Choroid plexus epithelial cell (primary cell): ENCODE data around the gene LCMT1.

Experiments used
- DNase-seq: peaks from one replicate; pipeline ENCODE4 v3.0.0-alpha.2; 2010; ENCODE audit warnings: low read depth
- H3K4me3 ChIP-seq: 2 replicates; pipeline ENCODE4 v1.5.1; 2011; ENCODE audit warnings: low read depth, mild to moderate bottlenecking, control low read depth, low read length, moderate library complexity
- TF ChIP-seq, protein P1 (sequence below): conservative IDR thresholded peaks from 2 replicates; pipeline ENCODE4 v1.5.1; 2011; ENCODE audit warnings: low read depth, mild to moderate bottlenecking, control low read depth, inconsistent platforms, low read length, moderate library complexity

Gene LCMT1

DNA sequence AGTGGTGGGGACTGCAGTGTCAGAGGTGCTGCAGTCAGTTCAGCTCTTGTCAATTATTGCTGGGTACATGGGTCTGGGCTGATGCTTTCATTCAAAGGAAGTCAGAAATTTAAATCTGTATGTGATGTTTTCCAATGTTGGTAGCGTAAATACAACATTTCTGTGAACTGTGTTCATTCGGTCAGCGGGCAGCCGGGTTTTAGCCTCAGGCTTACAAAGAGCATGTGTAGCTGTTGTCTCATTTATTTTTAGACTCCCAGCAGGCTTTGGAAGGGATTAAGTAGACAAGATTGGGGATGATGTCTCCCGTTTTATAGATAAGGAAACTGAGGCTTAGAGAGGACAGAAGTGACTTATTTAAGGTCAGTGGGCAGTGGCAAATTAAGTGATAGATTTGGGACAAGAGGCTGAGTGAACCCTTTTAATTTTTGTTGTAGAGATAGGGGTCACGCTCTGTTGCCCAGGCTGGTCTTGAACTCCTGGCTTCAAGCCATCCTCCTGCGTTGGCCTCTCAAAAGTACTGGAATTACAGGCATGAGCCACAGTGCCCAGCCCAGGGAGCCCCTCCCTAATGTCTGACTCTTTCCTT lies 113.3 kb downstream of the LCMT1 start:
- TF ChIP-seq, protein P1, sequence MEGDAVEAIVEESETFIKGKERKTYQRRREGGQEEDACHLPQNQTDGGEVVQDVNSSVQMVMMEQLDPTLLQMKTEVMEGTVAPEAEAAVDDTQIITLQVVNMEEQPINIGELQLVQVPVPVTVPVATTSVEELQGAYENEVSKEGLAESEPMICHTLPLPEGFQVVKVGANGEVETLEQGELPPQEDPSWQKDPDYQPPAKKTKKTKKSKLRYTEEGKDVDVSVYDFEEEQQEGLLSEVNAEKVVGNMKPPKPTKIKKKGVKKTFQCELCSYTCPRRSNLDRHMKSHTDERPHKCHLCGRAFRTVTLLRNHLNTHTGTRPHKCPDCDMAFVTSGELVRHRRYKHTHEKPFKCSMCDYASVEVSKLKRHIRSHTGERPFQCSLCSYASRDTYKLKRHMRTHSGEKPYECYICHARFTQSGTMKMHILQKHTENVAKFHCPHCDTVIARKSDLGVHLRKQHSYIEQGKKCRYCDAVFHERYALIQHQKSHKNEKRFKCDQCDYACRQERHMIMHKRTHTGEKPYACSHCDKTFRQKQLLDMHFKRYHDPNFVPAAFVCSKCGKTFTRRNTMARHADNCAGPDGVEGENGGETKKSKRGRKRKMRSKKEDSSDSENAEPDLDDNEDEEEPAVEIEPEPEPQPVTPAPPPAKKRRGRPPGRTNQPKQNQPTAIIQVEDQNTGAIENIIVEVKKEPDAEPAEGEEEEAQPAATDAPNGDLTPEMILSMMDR = no peak
- no peak overlapping the region for H3K4me3 ChIP-seq
- DNase-seq = no peak
